Loucy (cell line): ENCODE data around the gene GRHL3.

Experiments
- CTCF ChIP-seq: fragments of 200-600 bp; sonication (generic); conservative IDR thresholded peaks from 2 replicates; pipeline ENCODE4 v1.5.1; 2014; ENCODE audit warnings: mild to moderate bottlenecking, antibody characterized with exemption, low read length
- EZH2phosphoT487 ChIP-seq: fragments of 200-600 bp; IDR thresholded peaks from 2 replicates; pipeline ENCODE4 v1.6.1; 2018; ENCODE audit warnings: antibody characterized with exemption, mild to moderate bottlenecking, moderate library complexity, borderline replicate concordance

- TF ChIP-seq CTCF (no peak), EZH2phosphoT487 (no peak)
These were observed 15.6 kb upstream of the GRHL3 start for GRCh38 chr1:24303600-24303999.
